Umbilical cord (tissue), 2 donors: ENCODE measurements around the gene INCENP. TPM values are rescaled to one million over a fixed set of nuclear protein-coding genes. Genes with fewer than 3 reads are reported as not detected.
A peak's percentile ranks its signal among the peaks of the same experiment; 100 is the strongest.

ENCODE experiments used
- DNase-seq: peaks from one replicate; pipeline ENCODE4 v3.0.0-alpha.2; 2015; ENCODE audit warnings: low spot score
- total RNA-seq: library from RNA; depleted of rRNA; stranded (reverse); fragments of >200 nt; gene quantifications from one replicate; pipeline ENCODE4 v1.2.3, GENCODE V29; 2014; ENCODE audit warnings: low replicate concordance; ENCODE audit not compliant: insufficient read depth

Gene INCENP
- total RNA-seq, 1 donor from 2014 or later, result 11.6 TPM

DNA sequence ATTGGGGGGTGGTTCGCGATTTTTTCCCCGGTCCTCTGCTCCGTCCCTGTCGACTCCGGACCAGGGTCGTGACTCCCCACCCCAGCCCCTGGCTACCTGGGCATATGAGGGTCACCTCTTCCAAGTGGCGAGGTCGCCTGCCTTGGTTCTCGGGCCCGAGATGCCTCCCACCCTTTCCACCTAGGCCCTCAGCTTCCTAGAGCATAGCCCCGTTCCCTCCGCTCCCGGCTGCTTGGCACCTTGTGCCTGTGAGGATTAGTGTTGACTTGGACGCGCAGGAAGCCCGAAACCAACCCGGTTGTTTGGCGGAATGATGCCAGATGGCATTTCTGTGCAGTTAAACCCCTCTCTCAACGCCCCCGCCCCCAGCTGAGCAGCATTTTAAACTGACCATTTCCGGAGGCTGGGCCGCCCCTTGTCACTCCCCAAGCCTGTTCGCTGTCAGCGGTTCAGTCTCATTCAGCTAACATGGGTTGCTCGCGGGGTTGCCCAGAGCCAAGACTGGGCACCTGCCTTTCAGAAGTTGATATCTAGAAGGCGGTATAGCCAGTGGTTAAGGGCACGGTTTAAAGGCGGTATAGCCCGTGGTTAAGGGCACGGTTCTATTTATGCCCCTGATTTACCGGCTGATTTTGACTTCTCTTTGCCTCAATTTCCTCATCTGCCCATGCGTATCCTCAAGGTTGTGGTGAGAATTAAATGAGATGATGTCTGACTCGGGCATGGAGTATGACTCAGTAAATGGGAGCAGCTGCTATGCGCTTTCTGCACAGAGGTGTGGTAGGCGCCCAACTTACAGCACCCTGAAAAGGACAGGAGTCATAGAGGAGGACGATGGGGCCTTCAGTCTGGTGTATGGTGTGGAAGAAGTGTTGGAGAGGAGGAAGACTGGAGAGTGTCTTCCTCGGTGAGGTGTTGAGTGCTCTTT is 639 bp downstream of the INCENP start:
- peak; percentile 46 for DNase-seq

DNA sequence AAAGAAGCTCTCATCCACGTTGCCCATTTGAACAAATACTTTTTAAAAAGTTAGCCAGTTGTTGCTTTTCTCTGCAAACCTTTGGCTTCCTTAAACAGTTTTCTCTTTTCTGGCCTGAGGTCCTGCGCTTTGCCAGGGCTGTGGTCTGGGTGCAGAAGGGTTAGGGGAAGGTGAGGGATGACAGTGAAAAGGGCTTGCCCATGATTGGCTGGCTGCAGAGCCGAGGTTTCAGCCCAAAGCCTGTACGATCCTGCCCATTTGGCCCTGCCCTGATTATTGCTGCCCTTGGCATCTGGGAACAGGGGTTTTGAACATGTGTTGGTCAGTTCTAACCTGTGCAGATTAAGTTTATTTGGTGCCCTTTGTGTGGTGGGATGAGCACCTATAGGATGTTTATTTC is 1.5 kb downstream of the INCENP start:
- DNase-seq, result no peak

DNA sequence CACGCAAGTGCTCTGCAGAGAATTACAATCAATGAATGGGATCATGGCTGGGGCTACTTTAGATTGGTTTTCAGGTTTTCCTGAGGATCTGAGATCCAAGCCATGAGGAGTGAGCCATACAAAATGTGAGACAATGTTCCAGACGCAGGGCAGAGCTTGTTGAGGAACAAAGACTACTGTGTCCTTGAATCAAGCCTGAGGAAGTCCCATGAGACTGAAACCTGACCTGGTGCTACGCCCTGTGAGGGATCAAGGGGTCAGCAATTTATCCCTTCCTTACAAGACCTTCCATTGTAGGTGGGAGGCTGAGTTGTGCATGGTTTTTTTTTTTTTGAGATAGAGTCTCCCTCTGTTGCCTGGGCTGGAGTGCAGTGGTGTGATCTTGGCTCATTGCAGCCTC is 2.1 kb downstream of the INCENP start:
- DNase-seq, result no peak

DNA sequence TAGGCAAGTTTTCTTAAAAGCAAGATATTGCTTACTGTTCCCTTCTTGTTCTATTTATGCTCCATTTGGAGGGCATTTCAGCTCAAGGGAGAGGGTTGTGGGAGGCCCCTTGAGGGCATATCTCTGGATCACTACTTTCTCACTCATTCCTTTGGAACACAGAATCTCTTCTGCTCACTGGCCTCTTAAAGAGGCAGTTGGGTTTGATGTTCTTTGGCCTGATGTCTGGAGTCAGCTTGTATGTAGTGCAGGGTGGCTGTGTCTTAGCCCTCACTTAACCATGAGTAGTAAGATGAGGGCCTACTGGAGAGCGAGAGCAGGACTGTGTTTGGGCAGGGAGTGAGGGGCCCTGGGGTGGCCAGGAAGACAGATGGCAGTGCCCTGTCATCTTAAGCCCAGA is 3.6 kb downstream of the INCENP start:
- no peak for DNase-seq

DNA sequence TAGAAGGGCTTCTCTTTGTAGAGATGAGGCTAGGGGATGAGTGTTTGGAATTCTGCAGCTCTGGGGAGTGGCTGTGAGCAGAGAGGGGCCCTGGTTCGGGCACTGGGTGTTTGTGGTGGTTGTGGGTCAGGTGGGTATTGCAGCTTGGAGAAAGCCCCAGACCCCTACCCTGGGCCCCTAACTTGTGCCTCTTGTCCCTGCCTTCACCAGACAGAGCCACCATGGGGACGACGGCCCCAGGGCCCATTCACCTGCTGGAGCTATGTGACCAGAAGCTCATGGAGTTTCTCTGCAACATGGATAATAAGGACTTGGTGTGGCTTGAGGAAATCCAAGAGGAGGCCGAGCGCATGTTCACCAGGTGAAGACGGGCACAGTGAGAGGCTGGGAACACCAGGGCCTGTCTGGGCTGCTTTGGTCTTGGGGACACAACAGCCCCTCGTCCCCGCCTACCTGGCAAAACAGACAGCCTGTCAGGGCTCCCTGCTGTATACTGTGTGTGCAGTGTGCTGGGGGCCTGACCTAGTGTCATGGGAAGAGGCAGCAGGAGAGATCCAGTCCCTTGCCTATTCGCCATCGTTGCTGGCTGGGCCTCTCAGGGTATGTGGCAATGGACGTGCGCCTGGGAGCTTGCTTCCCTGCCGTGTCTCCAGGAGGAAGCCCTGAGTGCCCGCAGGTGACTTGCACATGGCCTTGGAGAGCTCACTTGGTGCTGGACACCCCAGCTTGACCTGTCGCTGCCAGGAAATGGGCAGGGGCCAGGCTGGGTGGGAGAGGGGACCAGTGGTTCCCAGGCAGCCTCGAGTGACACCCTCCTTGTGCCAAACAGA is 4.3 kb downstream of the INCENP start:
- no peak for DNase-seq

DNA sequence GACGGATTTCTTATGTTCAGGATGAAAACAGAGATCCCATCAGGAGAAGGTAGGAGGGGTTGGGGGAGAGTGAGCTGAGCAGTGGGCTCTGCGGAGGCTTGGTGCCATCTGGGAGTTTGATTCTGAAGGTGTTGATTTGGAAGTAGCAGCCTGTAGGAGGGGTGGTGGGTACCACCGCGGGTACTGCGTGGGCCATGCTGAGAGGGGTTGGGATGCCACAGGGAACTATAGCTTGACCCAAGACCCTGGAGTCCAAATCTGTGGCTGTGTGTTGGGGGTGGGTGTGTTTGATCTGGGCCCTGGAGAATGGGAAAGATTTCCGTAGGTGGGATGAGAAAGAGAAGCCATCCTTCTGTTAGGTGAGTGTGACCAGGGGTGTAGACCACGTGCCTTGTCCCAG is 5.0 kb downstream of the INCENP start:
- DNase-seq, result no peak

DNA sequence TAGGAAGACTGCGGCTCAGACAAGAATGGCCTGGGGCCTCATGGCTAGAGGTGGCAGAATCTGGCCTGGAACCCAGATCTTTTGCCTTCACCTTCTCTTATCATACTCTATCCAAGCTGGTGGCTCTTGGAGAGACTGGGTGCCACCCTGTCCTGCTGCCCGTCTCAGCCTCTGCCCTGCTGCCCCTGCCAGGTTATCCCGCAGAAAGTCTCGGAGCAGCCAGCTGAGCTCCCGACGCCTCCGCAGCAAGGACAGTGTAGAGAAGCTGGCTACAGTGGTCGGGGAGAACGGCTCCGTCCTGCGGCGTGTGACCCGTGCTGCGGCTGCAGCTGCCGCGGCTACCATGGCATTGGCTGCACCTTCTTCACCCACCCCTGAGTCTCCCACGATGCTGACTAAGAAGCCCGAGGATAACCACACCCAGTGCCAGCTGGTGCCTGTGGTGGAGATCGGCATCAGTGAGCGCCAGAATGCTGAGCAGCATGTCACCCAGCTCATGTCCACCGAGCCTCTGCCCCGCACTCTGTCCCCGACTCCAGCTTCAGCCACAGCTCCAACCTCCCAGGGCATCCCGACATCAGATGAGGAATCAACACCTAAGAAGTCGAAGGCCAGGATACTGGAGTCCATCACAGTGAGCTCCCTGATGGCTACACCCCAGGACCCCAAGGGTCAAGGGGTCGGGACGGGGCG is 5.9 kb downstream of the INCENP start:
- no peak for DNase-seq

DNA sequence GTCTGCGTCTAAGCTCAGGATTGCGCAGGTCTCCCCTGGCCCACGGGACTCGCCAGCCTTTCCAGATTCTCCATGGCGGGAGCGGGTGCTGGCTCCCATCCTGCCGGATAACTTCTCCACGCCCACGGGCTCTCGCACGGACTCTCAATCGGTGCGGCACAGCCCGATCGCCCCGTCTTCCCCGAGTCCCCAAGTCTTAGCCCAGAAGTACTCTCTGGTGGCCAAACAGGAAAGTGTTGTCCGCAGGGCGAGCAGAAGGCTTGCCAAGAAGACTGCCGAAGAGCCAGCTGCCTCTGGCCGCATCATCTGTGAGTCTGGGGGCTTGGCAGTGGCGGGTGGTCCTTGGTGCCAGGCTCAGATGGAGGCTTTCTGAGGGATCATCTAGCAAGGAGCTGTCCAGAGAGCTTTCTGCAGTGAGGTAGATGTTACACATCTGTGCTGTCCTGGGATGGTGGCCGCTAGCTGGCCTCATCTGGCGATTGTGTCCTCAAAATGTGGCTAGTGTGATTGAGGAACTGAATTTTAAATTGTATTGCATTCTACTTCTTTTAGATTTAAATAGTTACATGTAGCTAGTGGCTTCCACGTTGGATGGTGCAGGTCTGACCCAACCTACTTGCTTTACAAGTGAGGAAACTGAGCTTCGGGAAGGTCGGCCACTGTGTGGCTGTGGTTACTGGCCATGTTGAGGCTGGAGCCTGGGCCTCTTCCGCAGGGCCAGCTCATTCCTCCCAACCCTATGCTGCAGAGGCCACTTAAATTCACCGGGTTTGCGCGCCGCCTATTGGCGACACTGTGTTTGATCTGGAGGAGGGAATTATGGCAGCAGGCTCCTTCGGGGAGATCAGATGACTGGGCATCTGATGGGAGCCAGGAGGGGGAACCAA is 6.7 kb downstream of the INCENP start:
- no peak for DNase-seq

DNA sequence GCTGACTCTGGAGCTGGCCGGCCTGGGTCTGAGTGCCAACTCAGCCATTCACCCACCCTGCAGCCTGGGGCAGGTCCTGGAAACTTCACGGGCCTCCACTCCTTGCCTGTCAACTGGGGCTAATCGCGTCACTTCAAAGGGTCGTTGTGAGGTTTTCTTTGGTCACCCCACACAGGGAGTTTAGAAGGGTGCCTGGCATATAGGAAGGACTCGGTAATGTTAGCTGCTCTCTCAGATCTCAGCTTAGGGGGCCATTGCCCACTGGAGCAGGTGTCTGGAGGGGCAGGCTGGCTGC is 7.3 kb downstream of the INCENP start:
- DNase-seq, result no peak

DNA sequence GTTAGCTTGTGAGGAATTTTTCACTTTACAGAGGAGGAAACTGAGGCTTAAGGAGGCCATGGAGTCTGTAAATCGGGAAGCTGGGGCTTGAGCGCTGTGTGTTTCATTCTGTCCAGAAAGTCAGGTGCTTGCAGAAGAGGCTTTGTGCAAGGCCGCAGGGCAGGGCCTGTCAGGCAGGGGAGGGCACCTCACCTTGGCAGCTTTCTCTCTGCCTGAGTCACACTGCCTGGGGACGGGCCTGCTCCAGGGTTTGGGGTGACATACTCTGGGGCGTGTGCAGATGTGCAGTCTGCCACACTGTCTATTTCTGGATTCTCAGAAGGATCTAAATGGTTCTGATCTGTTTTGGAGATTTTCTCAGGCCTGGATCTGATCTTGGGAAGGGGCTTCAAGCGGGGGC is 8.4 kb downstream of the INCENP start:
- DNase-seq, result no peak

DNA sequence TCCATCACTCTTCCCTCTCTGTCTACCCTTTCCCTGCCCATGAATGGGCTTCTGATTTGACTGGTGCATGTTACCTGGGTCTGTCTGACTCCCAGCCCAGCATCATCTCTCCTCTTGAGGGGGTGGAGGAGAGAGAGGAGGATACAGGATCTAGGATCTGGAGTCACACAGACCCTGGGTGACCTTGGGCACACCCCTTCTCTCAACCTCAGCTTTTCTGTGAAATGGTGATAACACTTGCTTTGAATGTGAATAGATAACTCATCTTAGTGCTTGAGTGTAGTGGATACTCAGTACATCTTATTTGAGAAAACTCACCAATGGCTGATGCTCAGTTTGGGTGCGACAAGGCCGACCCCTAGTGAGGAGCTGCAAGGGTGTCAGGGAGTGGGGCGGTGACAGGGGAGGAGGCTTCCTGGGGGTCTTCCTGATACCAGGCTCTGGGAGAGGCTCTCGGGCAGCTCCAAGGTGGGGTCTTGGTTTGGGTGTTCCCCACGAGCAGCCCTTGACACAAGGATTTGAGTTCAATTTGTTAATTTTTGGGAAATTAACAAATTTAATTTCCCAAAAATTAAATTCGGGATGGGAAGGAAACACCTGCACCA is 9.0 kb downstream of the INCENP start:
- no peak for DNase-seq

DNA sequence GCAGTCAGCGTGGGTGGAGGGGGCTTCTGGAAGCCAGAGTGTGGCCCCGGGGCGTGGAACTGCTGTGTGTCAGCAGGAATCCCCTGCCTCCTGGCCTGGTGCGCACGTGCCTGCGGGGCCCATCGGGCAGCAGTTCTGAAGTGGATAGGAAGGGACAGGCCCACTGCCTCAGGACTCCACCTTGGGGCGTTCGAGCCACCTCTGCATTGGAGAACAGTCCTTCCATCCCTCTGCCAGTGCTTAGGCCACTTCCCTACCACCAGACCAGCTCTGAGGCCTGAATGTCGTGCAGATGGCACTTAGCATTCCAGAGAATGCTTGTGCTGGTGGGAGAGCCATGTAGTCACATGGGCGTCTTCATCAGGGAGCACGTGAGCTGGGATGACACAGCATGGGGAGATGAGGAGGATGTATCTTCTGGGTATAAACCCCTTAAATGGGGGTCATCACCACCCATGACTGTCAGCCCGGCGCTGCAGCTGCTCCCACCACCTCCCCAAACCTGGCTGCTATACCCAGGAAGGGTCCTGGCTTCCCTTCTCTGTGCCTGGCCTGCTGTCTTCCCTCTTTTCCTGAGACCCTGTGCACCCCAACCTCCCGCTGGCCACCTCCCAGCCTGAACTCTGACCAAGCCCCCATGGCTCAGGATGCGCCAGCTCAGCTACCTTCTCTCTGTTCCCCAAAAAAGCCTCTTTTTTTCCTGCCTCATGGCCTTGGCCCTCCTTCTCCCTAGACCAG is 9.7 kb downstream of the INCENP start:
- DNase-seq, result no peak

DNA sequence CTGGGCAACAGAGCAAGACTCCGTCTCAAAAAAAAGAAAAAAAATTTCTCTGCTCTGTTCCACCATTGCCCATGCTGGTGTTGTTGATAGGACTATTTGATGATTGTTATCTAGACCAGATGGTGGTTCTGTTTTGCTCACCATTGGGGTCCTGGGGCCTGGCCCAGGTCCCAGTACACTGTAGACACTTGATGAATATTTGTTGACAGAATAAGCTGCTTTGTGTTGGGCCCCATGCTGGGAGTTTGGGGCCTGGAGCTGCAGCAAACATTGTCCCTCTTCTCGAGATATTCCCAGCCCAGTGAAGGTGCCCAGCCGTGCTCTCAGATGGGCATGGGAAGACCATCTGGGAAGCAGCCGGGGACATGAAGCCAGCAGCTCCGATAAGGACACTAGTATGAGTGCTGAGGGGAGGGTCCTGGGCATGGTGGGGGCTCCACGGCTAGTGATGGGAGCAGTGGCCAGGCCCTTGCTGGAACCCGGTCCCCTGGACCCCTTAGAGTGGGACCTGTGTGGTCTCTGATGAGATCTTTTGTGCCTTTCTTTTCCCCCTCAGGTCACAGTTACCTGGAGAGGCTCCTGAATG is 13.6 kb downstream of the INCENP start:
- no peak for DNase-seq

DNA sequence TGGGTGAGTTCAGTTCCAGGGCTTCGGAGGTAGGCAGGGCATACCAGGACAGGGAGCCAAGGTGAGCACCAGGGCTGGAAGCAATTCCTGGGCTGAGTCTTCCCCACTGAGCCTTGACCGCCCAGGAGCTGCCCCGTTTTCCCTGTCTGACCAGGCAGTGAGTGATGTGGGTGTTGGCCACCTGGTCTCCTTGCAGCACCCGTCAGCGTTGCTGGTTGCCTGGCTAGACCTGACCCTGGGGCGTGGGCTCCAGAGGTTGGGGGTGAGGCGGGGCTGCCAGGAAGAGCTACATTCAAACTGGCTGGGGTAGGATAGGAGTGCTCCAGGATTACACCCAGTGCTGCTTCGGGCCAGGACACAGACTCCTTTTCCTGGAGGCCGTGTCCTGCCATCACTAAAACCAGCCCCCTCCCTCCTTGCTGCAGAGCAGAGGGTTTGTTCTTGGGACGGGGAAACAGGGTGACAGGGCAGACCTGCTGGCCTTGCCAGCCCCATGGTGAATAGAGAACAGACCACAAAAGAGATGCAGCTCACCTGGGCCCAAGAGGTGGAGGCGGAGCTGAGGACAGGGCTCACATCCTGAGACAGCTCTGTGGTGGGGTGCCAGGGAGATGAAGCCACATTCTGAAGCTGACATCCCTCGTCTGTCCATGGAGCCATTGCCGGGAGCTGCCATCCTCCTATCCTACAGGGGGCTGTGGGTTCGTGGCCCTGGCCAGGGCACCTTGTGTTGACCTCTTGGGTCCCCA is 14.2 kb downstream of the INCENP start:
- DNase-seq, result no peak

DNA sequence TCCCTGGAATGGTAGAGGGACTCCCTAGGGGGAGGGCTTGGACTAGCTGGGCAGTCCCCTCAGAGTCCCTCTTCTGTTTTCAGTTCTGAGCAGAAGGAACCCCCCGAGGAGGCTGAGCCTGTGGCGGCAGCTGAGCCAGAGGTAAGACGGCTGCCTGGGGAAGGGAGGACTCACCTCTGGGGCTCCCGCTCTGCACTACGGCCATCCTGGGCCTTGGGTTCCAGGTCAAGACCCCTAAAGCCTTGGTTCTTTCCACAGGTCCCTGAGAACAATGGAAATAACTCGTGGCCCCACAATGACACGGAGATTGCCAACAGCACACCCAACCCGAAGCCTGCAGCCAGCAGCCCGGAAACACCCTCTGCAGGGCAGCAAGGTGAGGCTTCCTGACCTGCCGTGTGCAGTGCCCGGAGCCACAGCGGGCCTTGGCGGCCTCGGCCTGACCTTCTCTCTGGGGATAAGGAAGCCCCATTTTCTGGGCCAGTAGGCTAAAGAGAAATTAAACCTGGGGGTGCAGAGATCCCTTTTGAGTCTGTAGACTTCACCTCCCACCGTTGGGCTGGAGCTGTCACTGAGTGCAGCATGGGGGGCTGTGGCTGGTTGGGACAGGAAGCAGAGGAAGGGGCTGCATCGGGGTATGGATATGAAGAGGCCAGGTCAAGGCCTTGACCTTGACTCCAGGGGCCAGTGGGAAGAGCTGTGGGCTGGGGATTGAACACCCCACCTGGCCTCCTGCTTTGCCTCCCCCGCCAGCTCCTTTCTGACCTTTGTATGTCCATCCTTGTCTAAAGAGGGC is 15.0 kb downstream of the INCENP start:
- DNase-seq, result no peak

DNA sequence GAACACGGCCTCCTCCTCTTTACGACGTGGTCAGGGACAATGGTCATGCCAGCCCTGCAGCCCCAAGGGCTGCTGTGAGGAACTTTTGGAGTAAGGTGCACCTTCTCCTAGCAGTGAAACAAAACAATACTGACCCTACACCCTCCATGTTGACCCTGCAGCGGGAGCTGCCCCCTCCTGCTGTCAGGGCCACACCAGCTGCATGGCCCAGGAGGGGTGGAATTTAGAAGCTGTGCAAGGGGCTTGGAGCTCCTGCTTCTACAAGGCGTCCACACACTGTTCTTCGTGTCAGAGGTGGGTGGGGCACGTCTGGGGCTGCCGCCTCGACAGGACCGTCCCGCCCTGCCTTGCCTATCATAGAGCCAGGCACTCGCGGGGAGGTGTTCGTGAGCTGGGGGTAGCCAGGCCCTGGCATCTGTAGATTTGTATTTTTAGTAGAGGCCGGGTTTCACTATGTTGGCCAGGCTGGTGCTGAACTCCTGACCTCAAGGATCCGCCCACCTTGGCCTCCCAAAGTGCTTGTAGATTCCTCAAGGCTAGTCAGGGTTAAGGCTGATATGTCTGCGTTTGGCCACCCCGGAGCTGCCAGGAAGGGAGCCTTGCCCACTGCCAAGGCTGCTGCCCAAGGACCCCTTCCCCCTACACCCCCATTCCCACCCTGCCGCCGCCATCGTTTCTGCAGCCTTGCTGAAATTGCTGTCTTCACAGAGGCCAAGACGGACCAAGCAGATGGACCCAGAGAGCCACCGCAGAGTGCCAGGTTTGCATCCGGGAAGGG is 15.9 kb downstream of the INCENP start:
- DNase-seq, result no peak

DNA sequence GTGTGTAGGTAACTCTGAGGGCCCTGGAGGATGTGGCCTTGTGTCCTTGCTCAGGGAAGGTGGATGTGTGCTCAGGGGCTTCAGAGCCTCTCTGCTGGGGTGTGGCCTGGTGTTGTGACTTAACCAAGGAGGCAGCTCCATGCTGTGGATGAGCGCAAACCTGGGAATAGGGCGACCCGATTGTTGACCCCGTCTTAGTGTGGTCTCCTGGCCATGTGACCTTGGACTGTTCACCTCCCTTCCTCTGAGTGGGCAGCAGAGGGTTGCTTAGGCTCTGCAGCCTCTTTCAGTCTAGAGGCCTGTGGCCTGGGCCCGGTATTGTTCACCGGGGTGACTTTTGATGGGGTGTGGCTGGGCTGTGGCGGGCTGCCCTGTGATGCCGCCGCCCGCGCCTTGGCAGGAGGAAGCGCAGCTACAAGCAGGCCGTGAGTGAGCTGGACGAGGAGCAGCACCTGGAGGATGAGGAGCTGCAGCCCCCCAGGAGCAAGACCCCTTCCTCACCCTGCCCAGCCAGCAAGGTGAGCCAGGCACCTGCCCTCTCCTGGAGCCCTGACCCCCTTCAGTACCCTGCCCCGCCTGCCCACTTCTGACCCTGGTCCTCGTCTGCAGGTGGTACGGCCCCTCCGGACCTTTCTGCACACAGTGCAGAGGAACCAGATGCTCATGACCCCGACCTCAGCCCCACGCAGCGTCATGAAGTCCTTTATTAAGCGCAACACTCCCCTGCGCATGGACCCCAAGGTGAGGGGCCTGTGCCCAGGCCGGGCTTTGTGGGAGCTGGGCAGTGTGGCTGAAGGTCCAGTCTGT is 16.7 kb downstream of the INCENP start:
- no peak for DNase-seq
